AG10803 (cell line): ENCODE results near the gene WDR70.

Experiments
- DNase-seq: peaks from one replicate; pipeline ENCODE4 v3.0.0; 2010; ENCODE audit warnings: low read depth
- H3K4me3 ChIP-seq: 2 replicates; pipeline ENCODE4 v1.5.1; 2011; ENCODE audit warnings: mild to moderate bottlenecking, low read length, control low read depth
- TF ChIP-seq, protein P1 (sequence below): conservative IDR thresholded peaks from 2 replicates; pipeline ENCODE4 v1.5.1; 2011; ENCODE audit warnings: mild to moderate bottlenecking, low read length, control low read depth, inconsistent platforms

The WDR70 gene

GRCh38 chr5:37532976-37533740 lies 154.0 kb downstream of the WDR70 start:
- H3K4me3 ChIP-seq, result no peak overlapping the region
- no peak for DNase-seq
- TF ChIP-seq, protein P1, sequence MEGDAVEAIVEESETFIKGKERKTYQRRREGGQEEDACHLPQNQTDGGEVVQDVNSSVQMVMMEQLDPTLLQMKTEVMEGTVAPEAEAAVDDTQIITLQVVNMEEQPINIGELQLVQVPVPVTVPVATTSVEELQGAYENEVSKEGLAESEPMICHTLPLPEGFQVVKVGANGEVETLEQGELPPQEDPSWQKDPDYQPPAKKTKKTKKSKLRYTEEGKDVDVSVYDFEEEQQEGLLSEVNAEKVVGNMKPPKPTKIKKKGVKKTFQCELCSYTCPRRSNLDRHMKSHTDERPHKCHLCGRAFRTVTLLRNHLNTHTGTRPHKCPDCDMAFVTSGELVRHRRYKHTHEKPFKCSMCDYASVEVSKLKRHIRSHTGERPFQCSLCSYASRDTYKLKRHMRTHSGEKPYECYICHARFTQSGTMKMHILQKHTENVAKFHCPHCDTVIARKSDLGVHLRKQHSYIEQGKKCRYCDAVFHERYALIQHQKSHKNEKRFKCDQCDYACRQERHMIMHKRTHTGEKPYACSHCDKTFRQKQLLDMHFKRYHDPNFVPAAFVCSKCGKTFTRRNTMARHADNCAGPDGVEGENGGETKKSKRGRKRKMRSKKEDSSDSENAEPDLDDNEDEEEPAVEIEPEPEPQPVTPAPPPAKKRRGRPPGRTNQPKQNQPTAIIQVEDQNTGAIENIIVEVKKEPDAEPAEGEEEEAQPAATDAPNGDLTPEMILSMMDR, result no peak

DNA sequence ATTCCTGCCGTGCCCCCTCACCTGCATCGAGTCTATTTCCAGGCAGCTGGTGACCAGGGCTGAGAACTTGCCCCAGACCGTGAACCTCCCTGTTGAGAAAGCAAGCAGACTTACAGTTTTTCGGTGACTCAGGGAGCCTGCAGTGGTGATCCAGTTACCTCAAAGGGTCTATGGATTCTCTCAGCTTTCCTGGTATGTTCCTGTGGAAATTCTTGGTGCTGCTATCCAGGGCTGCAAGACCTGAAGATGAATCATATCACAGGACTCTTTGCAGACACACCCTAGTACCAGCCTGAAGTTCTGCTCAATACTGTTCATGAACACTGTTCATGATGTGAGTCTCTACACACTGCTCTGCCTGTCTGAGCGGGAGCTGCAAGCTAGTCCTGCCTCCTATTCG lies 154.7 kb downstream of the WDR70 start:
- TF ChIP-seq, protein P1, result no peak
- DNase-seq, result peak; percentile 43
- H3K4me3 ChIP-seq, result no peak overlapping the region

DNA sequence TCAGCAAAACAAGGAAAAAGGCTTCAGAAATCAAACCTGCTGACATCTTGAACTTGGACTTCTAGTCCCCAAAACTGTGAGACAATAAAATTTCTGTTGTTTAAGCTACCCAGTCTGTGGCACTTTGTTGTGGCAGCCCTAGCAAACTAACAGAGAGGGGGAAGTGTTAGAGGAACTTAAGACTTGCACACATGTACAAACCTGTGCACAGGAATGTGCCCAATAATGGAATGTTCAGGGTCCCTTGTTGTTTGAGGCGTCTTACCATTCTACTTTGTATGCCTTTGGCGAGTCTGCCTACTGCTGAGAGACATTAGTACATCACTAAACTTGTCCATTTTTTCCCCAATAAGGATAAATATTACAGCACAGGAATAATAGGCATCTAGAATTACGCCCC lies 160.3 kb downstream of the WDR70 start:
- TF ChIP-seq, protein P1, result no peak
- no peak overlapping the region for H3K4me3 ChIP-seq
- DNase-seq, result no peak

DNA sequence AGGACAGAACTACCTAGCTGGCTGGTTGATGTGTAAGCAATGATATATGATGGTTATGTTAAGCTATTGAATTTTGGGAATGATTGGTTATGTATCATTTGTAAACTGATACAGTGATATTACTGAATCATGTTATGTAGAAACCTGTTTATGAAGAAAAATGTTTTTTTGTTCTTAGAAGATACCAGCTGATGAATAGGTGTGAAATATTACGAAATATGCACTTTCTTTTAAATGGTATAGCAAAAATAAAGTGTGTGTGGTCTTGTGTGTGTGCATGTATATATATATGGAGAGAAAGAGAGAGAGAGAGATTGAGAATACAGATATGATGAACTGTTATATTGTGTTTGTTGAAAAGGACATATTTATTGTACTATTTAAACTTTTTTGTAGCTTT lies 164.1 kb downstream of the WDR70 start:
- TF ChIP-seq, protein P1, result no peak
- DNase-seq, result no peak
- no peak overlapping the region for H3K4me3 ChIP-seq

DNA sequence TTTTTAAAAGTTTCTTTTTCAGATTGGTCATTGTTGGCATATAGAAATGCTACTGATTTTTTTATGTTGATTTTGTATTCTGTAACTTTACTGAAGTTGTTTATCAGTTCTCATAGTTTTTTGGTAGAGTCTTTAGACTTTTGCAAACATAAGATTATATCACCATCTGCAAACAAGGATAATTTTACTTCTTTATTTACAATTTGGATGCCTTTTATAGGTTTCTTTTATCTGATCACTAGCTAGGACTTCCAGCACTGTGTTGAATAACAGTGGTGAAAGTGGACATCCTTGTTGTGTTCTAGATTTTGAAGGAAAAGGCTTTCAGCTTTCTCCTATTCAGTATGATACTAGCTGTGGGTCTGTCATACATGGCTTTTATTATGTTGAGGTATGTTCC lies 170.3 kb downstream of the WDR70 start:
- no peak overlapping the region for H3K4me3 ChIP-seq
- TF ChIP-seq, protein P1, result no peak
- no peak for DNase-seq

GRCh38 chr5:37552161-37552560 lies 173.0 kb downstream of the WDR70 start:
- H3K4me3 ChIP-seq, result no peak overlapping the region
- DNase-seq, result no peak
- TF ChIP-seq, protein P1, result no peak
